WTC11 (cell line): Measurements from ENCODE around the gene C15orf61. TPM values are rescaled to one million over a fixed set of nuclear protein-coding genes. Genes with fewer than 3 reads are reported as not detected.

ENCODE experiments used
- ATAC-seq: fragments of 200-7000 bp; cut with Tn5 transposase; 2 replicates; pipeline ENCODE4 v1.10.0; 2021; ENCODE audit warnings: mild to moderate bottlenecking, moderate library complexity
- CTCF ChIA-PET: fragments of 300-600 bp; sonication (Branson Sonifier 250); formaldehyde crosslinking; loops from one replicate; lab custom pipeline; 2021; ENCODE audit warnings: antibody characterized with exemption; lab: Charles Lee
- POLR2A ChIA-PET: fragments of 350-600 bp; sonication (Branson Sonifier 250); formaldehyde crosslinking; loops from one replicate; lab custom pipeline; 2021; ENCODE audit warnings: antibody characterized with exemption; lab: Charles Lee
- DNase-seq: peaks from one replicate; pipeline ENCODE4 v3.0.0; 2021; ENCODE audit warnings: low spot score
- H3K27ac Mint-ChIP-seq: 2 replicates; pipeline ENCODE4 v1.8.0; 2021; ENCODE audit warnings: mixed read lengths
- H3K27me3 Mint-ChIP-seq: 2 replicates; pipeline ENCODE4 v1.8.0; 2021; ENCODE audit warnings: low read depth, mild to moderate bottlenecking, moderate library complexity, mixed read lengths
- H3K36me3 Mint-ChIP-seq: 2 replicates; pipeline ENCODE4 v1.8.0; 2021; ENCODE audit warnings: mixed read lengths
- H3K4me1 Mint-ChIP-seq: 2 replicates; pipeline ENCODE4 v1.8.0; 2022; ENCODE audit warnings: mixed read lengths
- H3K4me3 Mint-ChIP-seq: 2 replicates; pipeline ENCODE4 v1.8.0; 2021; ENCODE audit warnings: mild to moderate bottlenecking, moderate library complexity, mixed read lengths
- H3K9me3 Mint-ChIP-seq: 2 replicates; pipeline ENCODE4 v1.8.0; 2021; ENCODE audit warnings: mixed read lengths
- ATF1 ChIP-seq: sonication (generic); formaldehyde crosslinking; IDR thresholded peaks from 2 replicates; pipeline ENCODE4 v1.8.1; 2023; ENCODE audit warnings: mild to moderate bottlenecking, moderate library complexity, missing genetic modification reagents
- CBFB ChIP-seq: sonication (generic); formaldehyde crosslinking; IDR thresholded peaks from 2 replicates; pipeline ENCODE4 v1.8.1; 2022; ENCODE audit warnings: mild to moderate bottlenecking, low read depth, missing genetic modification reagents
- CREB1 ChIP-seq: sonication (generic); formaldehyde crosslinking; IDR thresholded peaks from 2 replicates; pipeline ENCODE4 v1.8.0; 2023; ENCODE audit warnings: mild to moderate bottlenecking, missing genetic modification reagents
- ELF4 ChIP-seq: sonication (generic); formaldehyde crosslinking; IDR thresholded peaks from 2 replicates; pipeline ENCODE4 v1.8.1; 2022; ENCODE audit warnings: low read depth, mild to moderate bottlenecking, moderate library complexity, missing genetic modification reagents
- GABPB1 ChIP-seq: sonication (generic); formaldehyde crosslinking; IDR thresholded peaks from 2 replicates; pipeline ENCODE4 v1.8.1; 2023; ENCODE audit warnings: mild to moderate bottlenecking, missing genetic modification reagents
- HMGA2 ChIP-seq: fragments of 250-450 bp; sonication (Bioruptor Pico); IDR thresholded peaks from 2 replicates; pipeline ENCODE4 v1.4.0; 2021; ENCODE audit warnings: mild to moderate bottlenecking, moderate library complexity
- JUN ChIP-seq: sonication (generic); formaldehyde crosslinking; IDR thresholded peaks from 2 replicates; pipeline ENCODE4 v1.8.0; 2023; ENCODE audit warnings: mild to moderate bottlenecking, missing genetic modification reagents
- MYBL2 ChIP-seq: sonication (generic); formaldehyde crosslinking; IDR thresholded peaks from 2 replicates; pipeline ENCODE4 v1.8.1; 2023; ENCODE audit warnings: mild to moderate bottlenecking, moderate library complexity, missing genetic modification reagents
- NR2C2 ChIP-seq: sonication (generic); formaldehyde crosslinking; IDR thresholded peaks from 2 replicates; pipeline ENCODE4 v1.8.0; 2022; ENCODE audit warnings: mild to moderate bottlenecking, missing genetic modification reagents
- PREB ChIP-seq: sonication (generic); formaldehyde crosslinking; IDR thresholded peaks from 2 replicates; pipeline ENCODE4 v1.8.1; 2022; ENCODE audit warnings: mild to moderate bottlenecking, missing genetic modification reagents, moderate library complexity, borderline replicate concordance
- PRRX2 ChIP-seq: fragments of 250-450 bp; sonication (Bioruptor Pico); IDR thresholded peaks from 2 replicates; pipeline ENCODE4 v1.8.0; 2021; ENCODE audit warnings: mild to moderate bottlenecking
- RELA ChIP-seq: sonication (generic); formaldehyde crosslinking; IDR thresholded peaks from 2 replicates; pipeline ENCODE4 v1.8.1; 2022; ENCODE audit warnings: missing genetic modification reagents, mild to moderate bottlenecking, borderline replicate concordance
- RORB ChIP-seq: fragments of 250-450 bp; sonication (Bioruptor Pico); IDR thresholded peaks from 2 replicates; pipeline ENCODE4 v1.9.0; 2021; ENCODE audit warnings: mild to moderate bottlenecking
- TEAD4 ChIP-seq: sonication (generic); formaldehyde crosslinking; IDR thresholded peaks from 2 replicates; pipeline ENCODE4 v1.8.0; 2022; ENCODE audit warnings: mild to moderate bottlenecking, missing genetic modification reagents
- ZNF138 ChIP-seq: sonication (generic); formaldehyde crosslinking; conservative IDR thresholded peaks from 2 replicates; pipeline ENCODE4 v1.8.1; 2022; ENCODE audit warnings: mild to moderate bottlenecking, moderate library complexity, missing genetic modification reagents
- ZNF416 ChIP-seq: fragments of 250-450 bp; sonication (Bioruptor Pico); IDR thresholded peaks from 2 replicates; pipeline ENCODE4 v1.9.0; 2021; ENCODE audit warnings: mild to moderate bottlenecking, inconsistent platforms
- ZNF671 ChIP-seq: fragments of 250-450 bp; sonication (Bioruptor Pico); IDR thresholded peaks from 2 replicates; pipeline ENCODE4 v1.8.0; 2021; ENCODE audit warnings: mild to moderate bottlenecking
- total RNA-seq: library from RNA; stranded (reverse); gene quantifications from 3 replicates; pipeline ENCODE4 v1.2.3, GENCODE V29; 2021
- TF ChIP-seq, protein P1 (sequence below): fragments of 250-450 bp; sonication (Bioruptor Pico); IDR thresholded peaks from 2 replicates; pipeline ENCODE4 v1.9.0; 2021; ENCODE audit warnings: mild to moderate bottlenecking
- TF ChIP-seq, protein P2 (sequence below): fragments of 250-450 bp; sonication (Bioruptor Pico); conservative IDR thresholded peaks from 2 replicates; pipeline ENCODE4 v1.9.0; 2021; ENCODE audit warnings: mild to moderate bottlenecking
- TF ChIP-seq, protein P3 (sequence below): fragments of 250-450 bp; sonication (Bioruptor Pico); IDR thresholded peaks from 2 replicates; pipeline ENCODE4 v1.9.0; 2021; ENCODE audit warnings: moderate library complexity, mild to moderate bottlenecking, inconsistent platforms, borderline replicate concordance
- TF ChIP-seq, protein P4 (sequence below): sonication (generic); formaldehyde crosslinking; IDR thresholded peaks from 2 replicates; pipeline ENCODE4 v1.8.0; 2023; ENCODE audit warnings: missing genetic modification reagents, mild to moderate bottlenecking, borderline replicate concordance
- TF ChIP-seq, protein P5 (sequence below): sonication (generic); formaldehyde crosslinking; IDR thresholded peaks from 2 replicates; pipeline ENCODE4 v1.8.1; 2023; ENCODE audit warnings: mild to moderate bottlenecking, moderate library complexity, missing genetic modification reagents

C15orf61 gene
- total RNA-seq, 1 experiment from 2014 or later: 3.3 TPM

DNA sequence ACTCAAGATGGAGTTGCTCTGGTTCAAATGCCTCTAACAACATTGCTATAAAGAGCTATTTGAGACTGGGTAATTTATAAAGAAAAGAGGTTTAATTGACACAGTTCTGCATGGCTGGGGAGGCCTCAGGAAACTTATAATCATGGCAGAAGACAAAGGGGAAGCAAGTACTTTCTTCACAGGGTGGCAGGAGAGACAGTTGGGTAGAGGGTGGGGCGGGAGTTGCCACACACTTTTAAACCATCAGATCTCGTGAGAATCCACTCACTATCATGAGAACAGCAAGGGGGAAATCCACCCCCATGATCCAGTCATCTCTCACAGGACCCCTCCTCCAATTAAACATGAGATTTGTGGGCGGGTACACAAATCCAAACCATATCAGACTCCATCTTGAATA is 52.3 kb downstream of the C15orf61 start (continued):
- TF ChIP-seq, protein P1, sequence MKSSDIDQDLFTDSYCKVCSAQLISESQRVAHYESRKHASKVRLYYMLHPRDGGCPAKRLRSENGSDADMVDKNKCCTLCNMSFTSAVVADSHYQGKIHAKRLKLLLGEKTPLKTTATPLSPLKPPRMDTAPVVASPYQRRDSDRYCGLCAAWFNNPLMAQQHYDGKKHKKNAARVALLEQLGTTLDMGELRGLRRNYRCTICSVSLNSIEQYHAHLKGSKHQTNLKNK: no peak

GRCh38 chr15:67575039-67575502 is 54.1 kb downstream of the C15orf61 start:
- Mint-ChIP-seq H3K9me3 (no peaks in the 10 kb centered on the region), H3K36me3 (no peaks in the 10 kb centered on the region), H3K4me3 (no peak overlapping the region), H3K4me1 (peaks cover 9% of the 10 kb centered on the region), H3K27me3 (no peaks in the 10 kb centered on the region), H3K27ac (no peak overlapping the region)
- CTCF ChIA-PET: no interaction called here
- ATAC-seq (peak; percentile 64), DNase-seq (peak; percentile 14)
- POLR2A ChIA-PET: no interaction called here
- TF ChIP-seq ELF4 (CRISPR knock-in tag) (no peak), RORB (CRISPR knock-in tag) (no peak), PRRX2 (CRISPR knock-in tag) (no peak), MYBL2 (no peak), CREB1 (CRISPR knock-in tag) (no peak), GABPB1 (CRISPR knock-in tag) (no peak), PREB (CRISPR knock-in tag) (no peak), ZNF138 (CRISPR knock-in tag) (no peak), ZNF671 (CRISPR knock-in tag) (no peak)
- TF ChIP-seq, protein P2, sequence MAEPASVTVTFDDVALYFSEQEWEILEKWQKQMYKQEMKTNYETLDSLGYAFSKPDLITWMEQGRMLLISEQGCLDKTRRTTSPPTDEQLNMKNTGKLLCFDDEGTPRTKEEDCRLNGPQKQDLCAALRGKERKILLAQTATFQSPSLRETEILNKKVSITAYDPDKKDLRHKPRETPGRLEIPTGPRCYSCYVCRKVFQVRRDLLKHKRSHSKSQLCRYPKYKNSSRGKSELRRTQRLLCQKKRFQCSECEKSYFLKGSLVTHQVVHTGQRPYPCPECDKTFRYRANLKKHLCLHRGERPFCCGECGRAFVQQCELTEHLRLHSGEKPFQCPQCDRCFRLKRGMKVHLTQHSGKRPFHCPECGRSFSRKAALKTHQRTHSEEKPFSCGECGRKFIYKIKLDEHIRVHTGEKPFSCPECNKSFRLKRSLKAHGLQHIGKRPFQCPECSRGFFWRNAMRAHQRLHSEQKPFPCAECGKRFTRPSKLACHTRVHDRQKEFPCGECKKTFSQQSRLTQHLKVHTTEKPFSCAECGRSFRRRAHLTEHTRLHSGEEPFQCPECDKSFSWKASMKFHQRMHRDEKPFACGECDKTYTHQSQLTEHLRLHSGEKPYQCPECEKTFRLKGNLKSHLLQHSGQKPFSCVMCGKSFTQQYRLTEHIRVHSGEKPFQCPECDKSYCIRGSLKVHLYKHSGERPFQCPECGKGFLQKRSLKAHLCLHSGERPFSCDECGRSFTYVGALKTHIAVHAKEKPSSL (CRISPR knock-in tag): no peak
- TF ChIP-seq, all 79 proteins: peak for 0

GRCh38 chr15:67578020-67578600 is 57.2 kb downstream of the C15orf61 start:
- POLR2A ChIA-PET: no interaction called here
- H3K36me3 Mint-ChIP-seq: no peaks in the 10 kb centered on the region
- H3K27ac Mint-ChIP-seq: no peak overlapping the region
- no peak overlapping the region for H3K4me3 Mint-ChIP-seq
- ATAC-seq (no peak), DNase-seq (no peak)
- TF ChIP-seq, protein P3, sequence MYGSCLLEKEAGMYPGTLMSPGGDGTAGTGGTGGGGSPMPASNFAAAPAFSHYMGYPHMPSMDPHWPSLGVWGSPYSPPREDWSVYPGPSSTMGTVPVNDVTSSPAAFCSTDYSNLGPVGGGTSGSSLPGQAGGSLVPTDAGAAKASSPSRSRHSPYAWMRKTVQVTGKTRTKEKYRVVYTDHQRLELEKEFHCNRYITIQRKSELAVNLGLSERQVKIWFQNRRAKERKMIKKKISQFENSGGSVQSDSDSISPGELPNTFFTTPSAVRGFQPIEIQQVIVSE (CRISPR knock-in tag): no peak
- no peak for TF ChIP-seq JUN
- TF ChIP-seq ATF1 (CRISPR knock-in tag): no peak
- H3K27me3 Mint-ChIP-seq: no peaks in the 10 kb centered on the region
- peaks cover 9% of the 10 kb centered on the region for H3K4me1 Mint-ChIP-seq
- CTCF ChIA-PET: no interaction called here
- no peaks in the 10 kb centered on the region for H3K9me3 Mint-ChIP-seq

DNA sequence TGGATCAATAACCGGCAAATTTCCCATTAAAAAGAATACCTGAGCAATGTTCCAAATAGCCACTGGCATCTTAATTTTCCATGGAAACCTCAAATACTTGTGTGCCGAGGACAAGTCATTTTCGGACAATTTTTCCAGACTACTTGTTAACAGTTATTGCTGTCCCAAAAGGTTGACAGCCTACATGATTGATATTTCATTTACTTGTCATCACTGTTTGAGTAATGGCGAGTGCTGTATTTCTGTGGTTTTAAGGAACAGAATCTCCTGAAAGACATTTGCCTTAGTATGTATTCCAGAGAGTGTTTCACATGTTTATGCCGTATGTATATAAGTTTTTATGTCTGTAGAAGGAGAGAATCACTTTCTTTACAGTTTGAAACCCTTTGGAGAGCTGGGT is 58.2 kb downstream of the C15orf61 start:
- no peak overlapping the region for H3K27ac Mint-ChIP-seq
- DNase-seq: no peak
- no peak overlapping the region for H3K4me3 Mint-ChIP-seq
- POLR2A ChIA-PET: no interaction called here
- CTCF ChIA-PET: no interaction called here
- peaks cover 9% of the 10 kb centered on the region for H3K4me1 Mint-ChIP-seq
- H3K36me3 Mint-ChIP-seq: no peaks in the 10 kb centered on the region
- H3K27me3 Mint-ChIP-seq: no peaks in the 10 kb centered on the region
- no peak for ATAC-seq
- H3K9me3 Mint-ChIP-seq: no peaks in the 10 kb centered on the region
- TF ChIP-seq, protein P4, sequence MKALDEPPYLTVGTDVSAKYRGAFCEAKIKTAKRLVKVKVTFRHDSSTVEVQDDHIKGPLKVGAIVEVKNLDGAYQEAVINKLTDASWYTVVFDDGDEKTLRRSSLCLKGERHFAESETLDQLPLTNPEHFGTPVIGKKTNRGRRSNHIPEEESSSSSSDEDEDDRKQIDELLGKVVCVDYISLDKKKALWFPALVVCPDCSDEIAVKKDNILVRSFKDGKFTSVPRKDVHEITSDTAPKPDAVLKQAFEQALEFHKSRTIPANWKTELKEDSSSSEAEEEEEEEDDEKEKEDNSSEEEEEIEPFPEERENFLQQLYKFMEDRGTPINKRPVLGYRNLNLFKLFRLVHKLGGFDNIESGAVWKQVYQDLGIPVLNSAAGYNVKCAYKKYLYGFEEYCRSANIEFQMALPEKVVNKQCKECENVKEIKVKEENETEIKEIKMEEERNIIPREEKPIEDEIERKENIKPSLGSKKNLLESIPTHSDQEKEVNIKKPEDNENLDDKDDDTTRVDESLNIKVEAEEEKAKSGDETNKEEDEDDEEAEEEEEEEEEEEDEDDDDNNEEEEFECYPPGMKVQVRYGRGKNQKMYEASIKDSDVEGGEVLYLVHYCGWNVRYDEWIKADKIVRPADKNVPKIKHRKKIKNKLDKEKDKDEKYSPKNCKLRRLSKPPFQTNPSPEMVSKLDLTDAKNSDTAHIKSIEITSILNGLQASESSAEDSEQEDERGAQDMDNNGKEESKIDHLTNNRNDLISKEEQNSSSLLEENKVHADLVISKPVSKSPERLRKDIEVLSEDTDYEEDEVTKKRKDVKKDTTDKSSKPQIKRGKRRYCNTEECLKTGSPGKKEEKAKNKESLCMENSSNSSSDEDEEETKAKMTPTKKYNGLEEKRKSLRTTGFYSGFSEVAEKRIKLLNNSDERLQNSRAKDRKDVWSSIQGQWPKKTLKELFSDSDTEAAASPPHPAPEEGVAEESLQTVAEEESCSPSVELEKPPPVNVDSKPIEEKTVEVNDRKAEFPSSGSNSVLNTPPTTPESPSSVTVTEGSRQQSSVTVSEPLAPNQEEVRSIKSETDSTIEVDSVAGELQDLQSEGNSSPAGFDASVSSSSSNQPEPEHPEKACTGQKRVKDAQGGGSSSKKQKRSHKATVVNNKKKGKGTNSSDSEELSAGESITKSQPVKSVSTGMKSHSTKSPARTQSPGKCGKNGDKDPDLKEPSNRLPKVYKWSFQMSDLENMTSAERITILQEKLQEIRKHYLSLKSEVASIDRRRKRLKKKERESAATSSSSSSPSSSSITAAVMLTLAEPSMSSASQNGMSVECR (CRISPR knock-in tag): no peak
- no peak for TF ChIP-seq CBFB
- no peak for TF ChIP-seq NR2C2 (CRISPR knock-in tag)
- TF ChIP-seq, protein P5, sequence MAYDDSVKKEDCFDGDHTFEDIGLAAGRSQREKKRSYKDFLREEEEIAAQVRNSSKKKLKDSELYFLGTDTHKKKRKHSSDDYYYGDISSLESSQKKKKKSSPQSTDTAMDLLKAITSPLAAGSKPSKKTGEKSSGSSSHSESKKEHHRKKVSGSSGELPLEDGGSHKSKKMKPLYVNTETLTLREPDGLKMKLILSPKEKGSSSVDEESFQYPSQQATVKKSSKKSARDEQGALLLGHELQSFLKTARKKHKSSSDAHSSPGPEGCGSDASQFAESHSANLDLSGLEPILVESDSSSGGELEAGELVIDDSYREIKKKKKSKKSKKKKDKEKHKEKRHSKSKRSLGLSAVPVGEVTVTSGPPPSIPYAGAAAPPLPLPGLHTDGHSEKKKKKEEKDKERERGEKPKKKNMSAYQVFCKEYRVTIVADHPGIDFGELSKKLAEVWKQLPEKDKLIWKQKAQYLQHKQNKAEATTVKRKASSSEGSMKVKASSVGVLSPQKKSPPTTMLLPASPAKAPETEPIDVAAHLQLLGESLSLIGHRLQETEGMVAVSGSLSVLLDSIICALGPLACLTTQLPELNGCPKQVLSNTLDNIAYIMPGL: no peak
- no peak for TF ChIP-seq RELA (CRISPR knock-in tag)
- TF ChIP-seq HMGA2: no peak
- no peak for TF ChIP-seq ZNF416 (CRISPR knock-in tag)
- TF ChIP-seq TEAD4 (CRISPR knock-in tag): no peak
